Parathyroid adenoma (tissue), 2 donors: ENCODE measurements around the gene EHMT2.
"Not testable (repeated sequence)": the region's sequence is repeated elsewhere in the genome, so short reads cannot be mapped to it uniquely, and the experiment has no call there.

ENCODE experiments used
- H2AFZ ChIP-seq: fragments of 300-600 bp; sonication (generic); one replicate; pipeline ENCODE4 v1.7.0; 2017; ENCODE audit warnings: antibody characterized with exemption, mild to moderate bottlenecking
- H3K27ac ChIP-seq: fragments of 300-600 bp; sonication (generic); one replicate; pipeline ENCODE4 v1.7.0; 2017
- H3K27me3 ChIP-seq: fragments of 300-600 bp; sonication (generic); one replicate; pipeline ENCODE4 v1.7.0; 2017; ENCODE audit warnings: low read length; ENCODE audit not compliant: control insufficient read depth, insufficient read depth
- H3K36me3 ChIP-seq: fragments of 300-600 bp; sonication (generic); one replicate; pipeline ENCODE4 v1.7.0; 2017; ENCODE audit warnings: low read length; ENCODE audit not compliant: control insufficient read depth, insufficient read depth
- H3K4me1 ChIP-seq: fragments of 300-600 bp; sonication (generic); one replicate; pipeline ENCODE4 v1.7.0; 2017; ENCODE audit warnings: control low read depth
- H3K4me2 ChIP-seq: fragments of 300-600 bp; sonication (generic); one replicate; pipeline ENCODE4 v1.7.0; 2017; ENCODE audit warnings: low read length
- H3K4me3 ChIP-seq: fragments of 300-600 bp; sonication (generic); one replicate; pipeline ENCODE4 v1.7.0; 2017; ENCODE audit warnings: low read depth, low read length
- H3K79me2 ChIP-seq: fragments of 300-600 bp; sonication (generic); one replicate; pipeline ENCODE4 v1.7.0; 2017; ENCODE audit warnings: control low read depth
- H3K9ac ChIP-seq: fragments of 300-600 bp; sonication (generic); one replicate; pipeline ENCODE4 v1.7.0; 2017; ENCODE audit warnings: mild to moderate bottlenecking
- H3K9me3 ChIP-seq: fragments of 300-600 bp; sonication (generic); one replicate; pipeline ENCODE4 v1.7.0; 2017; ENCODE audit warnings: low read length; ENCODE audit not compliant: control insufficient read depth
- CTCF ChIP-seq: fragments of 300-600 bp; sonication (generic); IDR thresholded peaks from one replicate; pipeline ENCODE4 v1.7.0; 2017; ENCODE audit warnings: antibody characterized with exemption, mild to moderate bottlenecking
- donor health status: primary hyperparathyroidism.

Gene EHMT2

GRCh38 chr6:31838968-31839367, 58.5 kb downstream of the EHMT2 start:
- Histone ChIP-seq H3K9me3 (no peaks in the 10 kb centered on the region), H3K4me3 (no peak overlapping the region), H3K27me3 (no peaks in the 10 kb centered on the region), H3K27ac (no peak overlapping the region), H3K79me2 (peaks cover 8% of the 10 kb centered on the region), H2AFZ (no peak overlapping the region), H3K4me2 (no peak overlapping the region), H3K36me3 (no peaks in the 10 kb centered on the region), H3K4me1 (peaks cover 21% of the 10 kb centered on the region), H3K9ac (no peak overlapping the region)
- no peak for TF ChIP-seq CTCF

DNA sequence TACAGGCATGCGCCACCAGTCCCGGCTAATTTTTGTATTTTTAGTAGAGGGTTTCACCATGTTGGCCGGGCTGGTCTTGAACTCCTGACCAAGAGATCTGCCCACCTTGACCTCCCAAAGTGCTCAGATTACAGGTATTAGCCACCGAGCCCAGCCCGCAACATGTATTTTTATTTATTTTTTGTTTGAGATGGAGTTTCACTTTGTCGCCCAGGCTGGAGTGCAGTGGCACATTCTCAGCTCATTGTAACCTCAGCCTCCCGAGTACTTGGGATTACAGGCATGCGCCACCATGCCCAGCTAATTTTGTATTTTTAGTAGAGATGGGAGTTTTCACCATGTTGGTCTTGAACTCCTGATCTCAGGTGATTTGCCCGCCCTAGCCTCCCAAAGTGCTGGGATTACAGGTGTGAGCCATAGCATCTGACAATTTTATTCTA, 59.4 kb downstream of the EHMT2 start:
- Histone ChIP-seq H3K79me2 (peaks cover 13% of the 10 kb centered on the region), H3K4me1 (peaks cover 22% of the 10 kb centered on the region)
- not testable (repeated sequence) for H3K9me3 ChIP-seq, H3K9ac ChIP-seq, H3K27me3 ChIP-seq, H3K4me3 ChIP-seq, H2AFZ ChIP-seq, H3K4me2 ChIP-seq, H3K27ac ChIP-seq, H3K36me3 ChIP-seq

- H3K27me3 ChIP-seq, result no peaks in the 10 kb centered on the region
- no peak overlapping the region for H3K9ac ChIP-seq
- H3K36me3 ChIP-seq, result no peaks in the 10 kb centered on the region
- no peak for TF ChIP-seq CTCF
- peaks cover 17% of the 10 kb centered on the region for H3K79me2 ChIP-seq
- H3K4me2 ChIP-seq, result peak overlapping the region; percentile 57
- peaks cover 23% of the 10 kb centered on the region for H3K4me1 ChIP-seq
- peak overlapping the region; percentile 99 for H3K27ac ChIP-seq
- no peaks in the 10 kb centered on the region for H3K9me3 ChIP-seq
- no peak overlapping the region for H2AFZ ChIP-seq
- no peak overlapping the region for H3K4me3 ChIP-seq
Measured at GRCh38 chr6:31837369-31838113, 60.0 kb downstream of the EHMT2 start.

- no peaks in the 10 kb centered on the region for H3K27me3 ChIP-seq
- peak overlapping the region; percentile 89 for H3K4me3 ChIP-seq
- no peak overlapping the region for H2AFZ ChIP-seq
- H3K4me2 ChIP-seq, result peak overlapping the region; percentile 57
- no peaks in the 10 kb centered on the region for H3K9me3 ChIP-seq
- H3K9ac ChIP-seq, result no peak overlapping the region
- peaks cover 23% of the 10 kb centered on the region for H3K4me1 ChIP-seq
- peaks cover 24% of the 10 kb centered on the region for H3K79me2 ChIP-seq
- H3K36me3 ChIP-seq, result no peaks in the 10 kb centered on the region
- no peak for TF ChIP-seq CTCF
- peak overlapping the region; percentile 99 for H3K27ac ChIP-seq
Measured at GRCh38 chr6:31836474-31837368, 60.8 kb downstream of the EHMT2 start.

DNA sequence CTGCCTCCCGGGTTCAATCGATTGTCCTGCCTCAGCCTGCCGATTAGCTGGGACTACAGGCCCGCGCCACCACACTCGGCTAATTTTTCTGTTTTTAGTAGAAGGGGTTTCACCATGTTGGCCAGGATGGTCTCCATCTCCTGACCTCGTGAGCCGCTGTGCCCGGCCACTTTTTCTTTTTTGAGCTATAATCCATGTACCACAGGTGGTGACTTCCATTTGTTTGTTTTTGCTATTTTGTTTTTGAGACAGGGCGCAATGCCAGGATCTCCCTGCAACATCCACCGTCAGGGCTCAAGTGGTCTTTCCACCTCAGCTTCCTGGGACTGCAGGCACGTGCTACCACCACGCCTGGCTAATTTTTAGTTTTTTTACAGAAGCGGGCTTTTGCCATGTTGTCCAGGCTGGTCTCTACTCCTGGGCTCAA, 61.4 kb downstream of the EHMT2 start:
- peak overlapping the region; percentile 99 for H3K27ac ChIP-seq
- peak overlapping the region; percentile 57 for H3K4me2 ChIP-seq
- no peaks in the 10 kb centered on the region for H3K36me3 ChIP-seq
- peaks cover 25% of the 10 kb centered on the region for H3K4me1 ChIP-seq
- peaks cover 31% of the 10 kb centered on the region for H3K79me2 ChIP-seq
- H3K27me3 ChIP-seq, result no peaks in the 10 kb centered on the region
- no peak overlapping the region for H2AFZ ChIP-seq
- no peak overlapping the region for H3K9ac ChIP-seq
- H3K9me3 ChIP-seq, result no peaks in the 10 kb centered on the region
- peak overlapping the region; percentile 89 for H3K4me3 ChIP-seq
- TF ChIP-seq CTCF, result no peak
